ENCODE data around the gene MEIS3. TPM values are rescaled to one million over a fixed set of nuclear protein-coding genes. Genes with fewer than 3 reads are reported as not detected.

Gene MEIS3
- total RNA-seq, 4 donors from 2014 or later, result 3.8 to 10.5 (median 6.0) TPM

GRCh38 chr19:47435196-47435595, 15.9 kb upstream of the MEIS3 start:
- no peak for TF ChIP-seq CTCF (IDR thresholded peaks at IDR 0.05; ENCODE audit: low read depth)

GRCh38 chr19:47434088-47434487, 14.8 kb upstream of the MEIS3 start:
- no peak for TF ChIP-seq CTCF (IDR thresholded peaks at IDR 0.05; ENCODE audit: low read depth)

- no peak for TF ChIP-seq CTCF (IDR thresholded peaks at IDR 0.05; ENCODE audit: low read depth)
These were observed 13.8 kb upstream of the MEIS3 start for GRCh38 chr19:47433121-47433520.

- TF ChIP-seq CTCF (IDR thresholded peaks at IDR 0.05; ENCODE audit: low read depth), result no peak
These were observed 13.2 kb upstream of the MEIS3 start for GRCh38 chr19:47432499-47432898.

- no peak for TF ChIP-seq CTCF (IDR thresholded peaks at IDR 0.05; ENCODE audit: low read depth)
These were observed 12.8 kb upstream of the MEIS3 start for GRCh38 chr19:47432091-47432490.

- TF ChIP-seq CTCF (IDR thresholded peaks at IDR 0.05; ENCODE audit: low read depth), result no peak
These were observed 10.9 kb upstream of the MEIS3 start for GRCh38 chr19:47430041-47430802.

GRCh38 chr19:47429140-47429793, 9.9 kb upstream of the MEIS3 start:
- TF ChIP-seq CTCF (IDR thresholded peaks at IDR 0.05; ENCODE audit: low read depth), result no peak

All from subcutaneous adipose tissue (tissue), 4 donors.